HG03095 (cell line): ENCODE data around the gene PDIA5.

ENCODE experiments used
- ATAC-seq: cut with Tn5 transposase; IDR thresholded peaks from one replicate; pipeline ENCODE4 v1.9.1; 2021; ENCODE audit warnings: moderate library complexity; ENCODE audit not compliant: unreplicated experiment

PDIA5 gene

GRCh38 chr3:123113889-123114450, 47.1 kb downstream of the PDIA5 start:
- no peak for ATAC-seq

- ATAC-seq, result no peak
Measured at GRCh38 chr3:123116116-123116515, 49.3 kb downstream of the PDIA5 start.

GRCh38 chr3:123119388-123119787, 52.6 kb downstream of the PDIA5 start:
- ATAC-seq, result no peak

DNA sequence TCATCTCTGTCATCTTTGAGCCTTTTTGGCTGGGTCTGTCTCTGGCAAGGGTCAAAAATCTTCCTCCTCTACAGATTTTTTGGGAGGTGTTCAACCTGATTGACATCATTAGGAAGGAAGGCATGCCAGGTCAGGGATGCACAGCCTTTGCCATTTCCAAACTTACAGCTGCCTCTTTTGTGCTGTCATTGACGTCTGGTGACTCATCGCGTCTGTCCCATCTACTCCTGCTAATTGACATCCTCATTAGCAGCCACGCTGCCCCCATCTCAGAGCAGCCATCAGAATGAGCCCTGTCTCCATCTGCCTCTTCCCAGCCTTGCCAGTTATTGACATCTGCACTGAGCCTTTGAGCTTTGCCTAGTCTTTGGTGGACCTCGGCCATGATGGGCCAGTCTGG, 53.0 kb downstream of the PDIA5 start:
- no peak for ATAC-seq

DNA sequence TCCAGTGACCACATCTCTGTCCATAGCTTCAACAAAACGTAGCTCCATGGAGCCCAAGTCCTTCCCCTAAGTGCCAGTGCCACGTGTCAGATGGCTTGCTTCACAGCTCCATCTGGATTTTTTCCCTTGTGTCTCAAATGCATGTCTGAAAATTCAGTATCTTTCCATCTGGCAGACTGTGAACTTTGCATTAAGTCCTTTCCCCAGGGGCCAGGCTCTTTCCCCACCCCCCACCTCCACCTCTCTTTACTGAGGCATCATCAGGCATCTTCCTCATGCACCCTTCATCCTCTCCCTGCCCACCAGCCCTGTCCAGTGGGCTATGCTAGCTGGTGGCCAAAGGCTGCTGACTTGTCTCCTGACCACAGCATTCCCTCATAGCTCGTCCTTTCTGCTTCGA, 53.7 kb downstream of the PDIA5 start:
- no peak for ATAC-seq

GRCh38 chr3:123122057-123122456, 55.2 kb downstream of the PDIA5 start:
- no peak for ATAC-seq

DNA sequence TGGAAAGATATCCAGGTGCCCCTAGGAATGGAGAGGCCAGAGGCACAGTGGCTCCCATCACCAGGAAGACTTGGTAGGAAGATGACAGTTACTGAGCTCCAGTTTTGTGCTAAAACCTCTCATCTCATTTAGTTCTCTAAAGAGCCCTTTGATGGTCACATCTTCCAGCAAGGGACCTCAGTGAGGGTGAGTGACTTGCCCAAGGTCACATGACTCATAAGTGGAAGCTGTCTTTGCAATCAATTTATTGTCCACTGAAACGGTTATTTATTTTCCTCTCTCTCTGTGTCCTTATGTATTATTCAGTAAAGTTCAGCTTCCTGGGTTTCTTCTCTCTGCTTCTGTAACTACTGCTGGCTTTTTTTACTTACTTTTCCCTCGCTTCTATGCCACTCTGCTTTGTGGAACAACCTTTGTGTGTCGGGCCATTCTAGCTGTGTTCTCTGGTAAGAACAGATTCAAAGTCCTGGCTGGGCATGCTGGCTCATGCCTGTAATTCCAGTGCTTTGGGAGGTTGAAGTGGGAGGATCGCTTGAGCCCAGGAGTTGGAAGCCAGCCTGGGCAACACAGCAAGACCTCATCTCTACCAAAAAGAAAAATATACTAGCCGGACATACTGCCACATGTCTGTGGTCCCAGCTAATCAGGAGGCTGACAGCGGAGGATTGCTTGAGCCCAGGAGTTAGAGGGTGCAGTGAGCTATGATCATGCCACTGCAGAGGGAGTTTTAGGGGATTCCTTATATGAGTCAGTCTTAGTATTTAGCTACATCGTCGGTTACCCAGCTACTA, 55.9 kb downstream of the PDIA5 start:
- ATAC-seq, result no peak

DNA sequence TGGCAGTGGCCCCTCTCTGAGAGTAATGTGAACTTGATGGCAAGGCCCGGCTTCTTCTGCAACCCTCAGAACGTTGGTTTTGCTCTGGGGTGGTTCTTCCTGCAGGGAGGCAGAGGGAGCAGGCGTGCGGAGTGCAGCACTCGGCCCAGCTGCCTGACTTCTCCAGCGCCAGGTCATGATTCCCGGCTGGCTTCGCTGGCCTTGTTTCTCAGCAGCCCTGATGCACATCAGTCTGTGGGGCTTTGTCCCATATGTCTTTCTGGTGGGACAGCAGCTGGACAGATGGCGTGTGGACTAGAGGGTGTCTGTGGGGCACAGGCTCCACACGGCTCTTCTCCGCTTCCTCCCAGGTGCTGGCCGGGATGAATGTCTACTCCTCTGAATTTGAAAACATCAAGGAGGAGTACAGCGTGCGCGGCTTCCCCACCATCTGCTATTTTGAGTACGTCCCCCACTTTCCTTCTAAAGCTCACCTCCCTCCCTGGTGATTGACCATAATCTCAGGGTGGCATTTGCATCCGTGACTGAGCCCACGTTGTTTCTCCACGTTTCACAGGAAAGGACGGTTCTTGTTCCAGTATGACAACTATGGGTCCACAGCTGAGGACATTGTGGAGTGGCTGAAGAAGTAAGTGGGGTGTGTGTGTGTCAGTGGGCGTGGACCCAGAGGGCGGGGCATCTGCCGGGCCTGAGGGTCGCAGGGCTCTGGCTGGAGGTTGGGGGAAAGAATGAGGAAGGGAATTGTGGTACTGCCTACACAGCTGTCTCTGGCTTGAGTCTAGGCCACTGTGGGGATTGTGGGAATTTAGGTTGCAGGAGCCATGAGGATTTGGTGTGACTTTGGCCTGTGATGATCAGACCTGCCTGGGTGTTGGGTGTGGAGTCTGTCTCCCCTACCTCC, 57.1 kb downstream of the PDIA5 start:
- no peak for ATAC-seq

DNA sequence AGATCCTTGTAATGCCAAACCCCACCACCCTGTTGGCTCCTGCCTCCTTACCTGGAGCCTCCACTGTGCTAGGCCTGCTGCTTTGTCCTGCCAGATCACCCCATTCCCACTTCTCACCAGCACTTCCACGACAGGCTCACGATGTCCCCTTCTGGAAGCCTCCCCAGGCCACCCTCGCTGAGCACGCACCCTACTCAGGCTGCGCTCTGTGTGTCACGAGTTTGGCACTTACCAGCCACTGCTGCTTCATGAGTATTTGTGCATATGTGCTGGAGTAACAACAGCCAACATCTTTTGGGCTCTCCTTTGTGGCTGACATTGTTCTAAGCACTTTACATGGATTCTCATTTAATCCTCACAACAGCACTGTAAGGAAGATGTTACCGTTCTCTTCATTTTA, 58.1 kb downstream of the PDIA5 start:
- no peak for ATAC-seq

- ATAC-seq, result no peak
Measured at GRCh38 chr3:123126031-123126430, 59.2 kb downstream of the PDIA5 start.

- ATAC-seq, result no peak
Measured at GRCh38 chr3:123126653-123127052, 59.8 kb downstream of the PDIA5 start.

- no peak for ATAC-seq
Measured at GRCh38 chr3:123129092-123129491, 62.3 kb downstream of the PDIA5 start.

- ATAC-seq, result no peak
Measured at GRCh38 chr3:123129532-123129931, 62.7 kb downstream of the PDIA5 start.

DNA sequence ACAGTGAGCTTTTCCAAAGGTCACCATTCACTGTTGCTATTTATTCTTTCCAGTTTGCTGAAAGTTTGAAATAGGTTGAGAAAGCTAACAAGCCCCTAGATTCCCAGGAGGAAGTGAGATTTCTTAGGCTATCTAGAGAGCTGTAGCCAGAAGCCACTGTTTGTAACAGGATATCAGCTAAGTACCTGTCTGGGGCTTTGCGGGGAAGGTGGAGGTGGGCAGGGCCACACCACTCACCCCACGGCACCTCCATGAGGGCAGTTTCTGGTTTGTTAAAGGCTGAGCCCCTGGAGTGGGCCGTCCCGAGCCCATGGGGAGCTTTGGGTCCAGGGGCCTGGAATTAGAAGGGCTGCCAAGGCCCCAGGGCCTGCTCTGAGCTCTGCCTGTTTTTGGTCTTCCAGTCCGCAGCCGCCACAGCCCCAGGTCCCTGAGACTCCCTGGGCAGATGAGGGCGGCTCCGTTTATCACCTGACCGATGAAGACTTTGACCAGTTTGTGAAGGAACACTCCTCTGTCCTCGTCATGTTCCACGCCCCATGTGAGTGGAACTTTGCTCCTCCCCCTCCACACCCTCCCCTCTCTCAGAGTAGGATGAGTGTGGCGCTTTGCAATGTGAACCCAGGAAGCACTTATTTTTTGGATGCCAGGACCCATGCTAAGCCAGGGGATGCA, 63.4 kb downstream of the PDIA5 start:
- no peak for ATAC-seq

GRCh38 chr3:123134671-123135070, 67.8 kb downstream of the PDIA5 start:
- no peak for ATAC-seq

DNA sequence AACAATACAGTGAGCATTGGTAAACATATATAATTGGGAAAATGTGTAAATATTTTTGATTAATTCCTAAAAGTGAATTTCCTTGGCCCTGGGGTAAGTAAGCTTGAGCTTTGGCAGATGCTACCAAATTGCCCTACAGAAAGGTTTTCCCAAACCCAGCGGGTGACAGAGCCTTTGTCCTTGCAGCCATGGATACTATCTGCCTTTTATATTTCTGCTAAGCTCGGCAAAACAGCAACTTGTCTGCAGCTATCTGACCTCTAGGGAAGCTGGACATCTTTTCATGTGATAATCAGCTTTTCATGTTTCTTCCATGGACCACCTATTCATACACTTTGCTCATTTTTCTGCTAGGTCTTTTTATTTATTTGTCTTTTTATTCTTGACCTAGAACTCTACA, 70.2 kb downstream of the PDIA5 start:
- ATAC-seq, result no peak

- ATAC-seq, result no peak
Measured at GRCh38 chr3:123138839-123139444, 72.1 kb downstream of the PDIA5 start.

DNA sequence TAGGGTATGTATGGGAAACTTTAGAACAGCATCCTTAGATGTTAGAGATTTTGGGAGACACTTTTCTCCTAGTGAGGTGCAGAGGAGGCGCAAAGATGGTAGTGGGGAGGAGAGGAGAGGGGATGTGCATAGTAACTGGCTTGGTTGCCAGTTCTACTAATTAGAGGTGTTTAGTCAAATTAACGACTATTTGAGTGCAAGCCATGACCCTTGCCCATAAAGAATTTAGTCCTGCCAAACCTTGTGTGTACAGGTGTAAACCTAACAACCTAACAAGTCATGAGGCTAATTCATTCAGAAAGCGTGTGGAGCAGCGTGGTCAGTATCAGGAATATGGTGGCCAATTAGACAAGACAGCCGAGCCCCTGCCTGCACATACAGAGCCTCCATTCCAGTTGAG, 72.7 kb downstream of the PDIA5 start:
- ATAC-seq, result no peak

GRCh38 chr3:123140550-123140949, 73.7 kb downstream of the PDIA5 start:
- no peak for ATAC-seq

- no peak for ATAC-seq
Measured at GRCh38 chr3:123141276-123141675, 74.5 kb downstream of the PDIA5 start.
